G401 (cell line): ENCODE data around the gene IL22RA2. TPM values are rescaled to one million over a fixed set of nuclear protein-coding genes. Genes with fewer than 3 reads are reported as not detected.

Source experiments
- DNase-seq: peaks from one replicate; pipeline ENCODE4 v3.0.0-alpha.2; 2015; ENCODE audit warnings: low spot score
- in situ Hi-C: cut with HindIII; loops from 2 replicates; pipeline ENCODE4 v1.10.0; 2016; ENCODE audit warnings: low sequenced_read_pairs, mixed read lengths
- total RNA-seq: library from RNA; depleted of rRNA; stranded (reverse); fragments of >200 nt; shearing (Covaris generic); gene quantifications from 2 replicates; pipeline ENCODE4 v1.2.3, GENCODE V29; 2014; rRNA removed

Gene IL22RA2
- total RNA-seq, 1 experiment from 2014 or later = not detected

- no peak for DNase-seq
- in situ Hi-C loops = no loop called here
These were observed 67.3 kb downstream of the IL22RA2 start for GRCh38 chr6:137106183-137106582.

- DNase-seq = no peak
- in situ Hi-C loops = no loop called here
These were observed 68.1 kb downstream of the IL22RA2 start for GRCh38 chr6:137105375-137105774.

GRCh38 chr6:137104926-137105325 lies 68.5 kb downstream of the IL22RA2 start:
- in situ Hi-C loops = no loop called here
- DNase-seq = no peak

- in situ Hi-C loops = no loop called here
- no peak for DNase-seq
These were observed 70.5 kb downstream of the IL22RA2 start for GRCh38 chr6:137102851-137103492.

GRCh38 chr6:137102050-137102848 lies 71.2 kb downstream of the IL22RA2 start:
- DNase-seq = no peak
- in situ Hi-C loops = no loop called here

- no peak for DNase-seq
- in situ Hi-C loops = no loop called here
These were observed 73.6 kb downstream of the IL22RA2 start for GRCh38 chr6:137099689-137100403.

GRCh38 chr6:137097526-137097925 lies 75.9 kb downstream of the IL22RA2 start:
- DNase-seq = no peak
- in situ Hi-C loops = no loop called here

- no peak for DNase-seq
- in situ Hi-C loops = no loop called here
These were observed 76.4 kb downstream of the IL22RA2 start for GRCh38 chr6:137097057-137097456.

- no peak for DNase-seq
- in situ Hi-C loops = no loop called here
These were observed 77.7 kb downstream of the IL22RA2 start for GRCh38 chr6:137095651-137096238.

- in situ Hi-C loops = no loop called here
- no peak for DNase-seq
These were observed 78.4 kb downstream of the IL22RA2 start for GRCh38 chr6:137095093-137095492.

- in situ Hi-C loops = no loop called here
These were observed 78.9 kb downstream of the IL22RA2 start for GRCh38 chr6:137094411-137095008.

More at GRCh38 chr6:137094411-137095008, 78.9 kb downstream of the IL22RA2 start:
- peak; percentile 55 for DNase-seq

Other genes starting within 250 kb of the IL22RA2 start
- gene IL20RA, start 128.7 kb downstream of the IL22RA2 start, total RNA-seq = not detected in 2 replicates
- gene IFNGR1, start 45.7 kb upstream of the IL22RA2 start, total RNA-seq = 10.5 and 29.8 TPM in 2 replicates